ENCODE data around the gene CUL4A. TPM values are rescaled to one million over a fixed set of nuclear protein-coding genes. Genes with fewer than 3 reads are reported as not detected.

The CUL4A gene
- total RNA-seq, 1 donor from 2014 or later, result 122 TPM

DNA sequence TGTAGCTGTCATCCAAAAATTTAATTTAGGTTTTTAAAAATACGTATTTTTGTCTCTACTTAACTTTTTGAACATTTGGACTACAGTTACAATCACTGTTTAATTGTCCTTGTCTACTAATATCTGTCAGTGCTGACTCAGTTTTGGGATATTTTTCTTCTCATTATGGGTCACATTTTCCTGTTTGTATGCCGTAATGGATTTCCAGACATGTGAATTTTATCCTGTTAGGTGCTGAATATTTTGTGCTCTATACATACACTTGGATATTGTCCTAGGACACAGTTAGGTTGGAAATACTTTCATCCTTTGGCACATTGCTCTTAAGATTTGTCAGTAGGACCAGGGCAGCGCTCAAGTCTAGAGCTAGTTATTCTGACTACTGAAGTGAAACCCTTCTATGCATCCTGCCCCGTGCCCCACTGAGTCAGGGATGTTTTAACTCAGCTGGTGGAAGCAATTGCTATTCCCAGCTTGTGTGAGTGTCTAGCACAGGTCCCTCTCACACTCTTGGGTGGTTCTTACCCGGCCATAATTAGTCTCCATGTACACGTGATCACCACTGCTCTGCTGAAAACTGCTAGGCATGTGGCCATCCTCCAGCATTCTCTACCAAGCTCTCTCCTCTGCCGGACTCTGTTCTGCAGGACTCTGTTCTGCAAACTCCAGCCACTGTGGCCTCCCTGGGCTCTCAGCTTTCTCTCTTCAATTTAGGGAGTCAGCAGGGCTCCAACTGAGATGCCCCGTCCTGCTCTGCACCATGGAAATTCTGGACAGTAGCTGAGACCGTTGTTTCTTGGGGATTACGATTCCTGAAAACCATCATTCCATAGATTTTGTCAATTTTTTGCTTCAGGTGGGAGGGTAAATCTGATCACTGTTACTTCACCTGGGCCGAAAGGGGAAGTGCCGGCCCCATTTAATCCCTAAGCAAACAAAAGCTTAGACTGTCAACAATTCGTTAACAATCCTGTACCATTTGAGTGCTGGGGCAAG is 39.8 kb upstream of the CUL4A start:
- TF ChIP-seq, protein P1, sequence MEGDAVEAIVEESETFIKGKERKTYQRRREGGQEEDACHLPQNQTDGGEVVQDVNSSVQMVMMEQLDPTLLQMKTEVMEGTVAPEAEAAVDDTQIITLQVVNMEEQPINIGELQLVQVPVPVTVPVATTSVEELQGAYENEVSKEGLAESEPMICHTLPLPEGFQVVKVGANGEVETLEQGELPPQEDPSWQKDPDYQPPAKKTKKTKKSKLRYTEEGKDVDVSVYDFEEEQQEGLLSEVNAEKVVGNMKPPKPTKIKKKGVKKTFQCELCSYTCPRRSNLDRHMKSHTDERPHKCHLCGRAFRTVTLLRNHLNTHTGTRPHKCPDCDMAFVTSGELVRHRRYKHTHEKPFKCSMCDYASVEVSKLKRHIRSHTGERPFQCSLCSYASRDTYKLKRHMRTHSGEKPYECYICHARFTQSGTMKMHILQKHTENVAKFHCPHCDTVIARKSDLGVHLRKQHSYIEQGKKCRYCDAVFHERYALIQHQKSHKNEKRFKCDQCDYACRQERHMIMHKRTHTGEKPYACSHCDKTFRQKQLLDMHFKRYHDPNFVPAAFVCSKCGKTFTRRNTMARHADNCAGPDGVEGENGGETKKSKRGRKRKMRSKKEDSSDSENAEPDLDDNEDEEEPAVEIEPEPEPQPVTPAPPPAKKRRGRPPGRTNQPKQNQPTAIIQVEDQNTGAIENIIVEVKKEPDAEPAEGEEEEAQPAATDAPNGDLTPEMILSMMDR (IDR thresholded peaks at IDR 0.05; ENCODE audit: borderline replicate concordance), result no peak
- Histone ChIP-seq H3K36me3 (peaks cover 40% of the 10 kb centered on the region), H3K27me3 (ENCODE audit: low read depth) (no peaks in the 10 kb centered on the region), H3K4me3 (no peak overlapping the region), H3K27ac (replicated peaks) (peak overlapping the region; percentile 66), H3K9me3 (replicated peaks) (peaks cover 8% of the 10 kb centered on the region), H3K4me1 (peaks cover 19% of the 10 kb centered on the region)
- intact Hi-C loops (cut with micrococcal nuclease), result no loop called here
- DNase-seq, result no peak

DNA sequence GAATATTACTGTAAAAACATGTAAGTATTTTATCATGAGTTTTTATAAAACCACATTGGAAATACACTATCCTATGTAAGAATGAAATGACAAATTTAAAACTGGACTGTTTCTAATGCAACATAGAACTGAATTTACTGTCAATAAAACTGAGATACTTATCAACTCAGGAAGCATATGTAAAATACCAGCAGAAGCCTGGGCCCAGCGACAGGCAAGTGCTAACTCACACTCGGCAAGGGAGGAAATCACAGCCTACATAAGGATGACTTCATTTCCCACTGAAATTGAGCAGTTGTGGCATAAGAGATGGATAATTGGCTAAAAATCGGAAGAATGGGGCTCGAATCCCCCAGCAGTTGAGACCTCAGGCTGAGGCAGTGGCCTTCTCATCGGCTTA is 38.9 kb upstream of the CUL4A start:
- peaks cover 8% of the 10 kb centered on the region for H3K9me3 ChIP-seq (replicated peaks)
- intact Hi-C loops (cut with micrococcal nuclease), result no loop called here
- H3K27me3 ChIP-seq (ENCODE audit: low read depth), result no peaks in the 10 kb centered on the region
- no peak overlapping the region for H3K4me3 ChIP-seq
- peaks cover 50% of the 10 kb centered on the region for H3K36me3 ChIP-seq
- peaks cover 19% of the 10 kb centered on the region for H3K4me1 ChIP-seq
- no peak overlapping the region for H3K27ac ChIP-seq (replicated peaks)
- TF ChIP-seq, protein P1 (IDR thresholded peaks at IDR 0.05; ENCODE audit: borderline replicate concordance), result no peak
- DNase-seq, result no peak

DNA sequence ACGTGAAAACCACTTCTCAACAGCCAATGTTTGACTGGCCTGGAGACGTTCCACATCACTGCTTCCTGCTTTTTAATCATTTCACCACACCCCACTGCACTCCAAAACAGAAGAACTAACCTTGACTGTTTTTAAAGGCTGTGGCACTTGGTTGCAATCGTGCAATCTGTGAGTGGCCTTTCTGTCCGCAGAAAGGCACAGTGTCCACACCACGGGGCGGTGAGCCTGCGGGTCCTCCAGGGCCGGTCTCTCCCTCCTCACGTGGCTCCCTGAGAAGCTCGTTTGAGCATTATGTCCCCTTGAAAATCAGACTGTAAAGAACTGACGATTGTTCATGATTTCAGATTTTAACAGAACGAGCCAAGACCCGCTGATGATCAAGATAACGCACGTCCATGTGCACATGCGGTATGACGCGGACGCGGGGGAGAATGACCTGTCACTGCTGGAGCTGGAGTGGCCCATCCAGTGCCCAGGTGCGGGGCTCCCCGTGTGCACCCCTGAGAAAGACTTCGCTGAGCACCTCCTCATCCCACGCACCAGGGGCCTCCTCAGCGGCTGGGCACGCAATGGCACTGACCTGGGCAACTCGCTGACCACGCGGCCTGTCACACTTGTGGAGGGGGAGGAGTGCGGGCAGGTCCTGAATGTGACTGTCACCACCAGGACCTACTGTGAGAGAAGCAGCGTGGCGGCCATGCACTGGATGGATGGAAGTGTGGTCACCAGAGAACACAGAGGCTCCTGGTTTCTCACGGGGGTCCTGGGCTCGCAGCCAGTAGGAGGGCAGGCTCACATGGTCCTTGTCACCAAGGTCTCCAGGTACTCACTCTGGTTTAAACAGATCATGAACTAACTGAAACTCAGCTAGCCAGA is 37.9 kb upstream of the CUL4A start:
- Histone ChIP-seq H3K27ac (replicated peaks) (no peak overlapping the region), H3K4me1 (peaks cover 19% of the 10 kb centered on the region), H3K27me3 (ENCODE audit: low read depth) (no peaks in the 10 kb centered on the region), H3K36me3 (peaks cover 58% of the 10 kb centered on the region), H3K4me3 (no peak overlapping the region), H3K9me3 (replicated peaks) (peaks cover 8% of the 10 kb centered on the region)
- intact Hi-C loops (cut with micrococcal nuclease), result no loop called here
- no peak for DNase-seq
- TF ChIP-seq, protein P1 (IDR thresholded peaks at IDR 0.05; ENCODE audit: borderline replicate concordance), result no peak

DNA sequence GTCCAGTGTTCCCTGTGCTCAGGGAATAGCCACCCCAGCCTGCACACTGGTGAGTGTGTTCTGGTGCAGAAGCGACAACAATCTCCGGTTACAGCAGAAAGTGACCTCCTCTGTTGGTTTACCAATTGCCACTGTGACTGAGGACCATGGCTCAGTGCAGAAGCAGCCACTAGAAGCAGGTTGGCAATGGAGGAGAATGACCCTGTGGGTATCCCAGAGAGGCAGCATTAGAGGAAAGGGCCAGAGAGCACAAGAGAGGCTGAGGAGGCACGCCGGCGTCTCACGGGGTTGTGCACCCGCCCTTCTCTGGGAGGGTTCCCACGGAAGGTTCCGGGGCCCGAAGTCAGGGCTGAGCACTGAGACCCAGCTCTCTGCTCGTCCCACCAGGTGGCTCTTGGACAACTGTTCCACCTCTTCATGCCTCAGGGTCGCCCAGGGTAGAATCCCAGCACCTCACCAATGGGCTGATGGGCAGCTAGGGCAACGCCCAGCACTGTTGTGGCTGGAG is 36.9 kb upstream of the CUL4A start:
- Histone ChIP-seq H3K27me3 (ENCODE audit: low read depth) (no peaks in the 10 kb centered on the region), H3K27ac (replicated peaks) (no peak overlapping the region), H3K4me3 (no peak overlapping the region), H3K36me3 (peaks cover 65% of the 10 kb centered on the region), H3K4me1 (peaks cover 19% of the 10 kb centered on the region), H3K9me3 (replicated peaks) (peaks cover 4% of the 10 kb centered on the region)
- intact Hi-C loops (cut with micrococcal nuclease), result no loop called here
- no peak for DNase-seq
- TF ChIP-seq, protein P1 (IDR thresholded peaks at IDR 0.05; ENCODE audit: borderline replicate concordance), result no peak

DNA sequence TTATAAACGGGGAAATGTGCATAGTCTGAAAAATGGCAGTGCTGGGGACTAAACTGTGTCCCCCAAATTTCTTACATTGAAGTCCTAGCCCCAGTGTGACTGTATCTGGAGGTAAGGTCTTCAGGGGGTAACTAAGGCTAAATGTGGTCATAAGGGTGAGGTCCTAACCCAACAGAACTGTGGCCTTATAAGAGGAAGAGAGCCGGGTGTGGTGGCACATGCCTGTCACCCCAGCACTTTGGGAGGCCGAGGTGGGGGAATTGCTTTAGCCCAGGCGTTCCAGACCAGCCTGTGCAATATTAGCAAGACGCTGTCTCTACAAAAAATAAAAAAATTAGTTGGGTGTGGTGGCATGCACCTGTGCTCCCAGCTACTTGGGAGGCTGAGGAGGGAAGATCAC is 33.1 kb upstream of the CUL4A start:
- peaks cover 75% of the 10 kb centered on the region for H3K36me3 ChIP-seq
- no peak overlapping the region for H3K27ac ChIP-seq (replicated peaks)
- peaks cover 31% of the 10 kb centered on the region for H3K4me1 ChIP-seq
- intact Hi-C loops (cut with micrococcal nuclease), result no loop called here
- H3K9me3 ChIP-seq (replicated peaks), result no peaks in the 10 kb centered on the region
- no peak overlapping the region for H3K4me3 ChIP-seq
- TF ChIP-seq, protein P1 (IDR thresholded peaks at IDR 0.05; ENCODE audit: borderline replicate concordance), result no peak
- H3K27me3 ChIP-seq (ENCODE audit: low read depth), result no peaks in the 10 kb centered on the region
- no peak for DNase-seq

Data from left ventricle myocardium inferior (tissue), 1 donor.